Nephron (organoid): Measurements from ENCODE around the gene TTC13.
A peak's percentile ranks its signal among the peaks of the same experiment; 100 is the strongest.

Source experiments
- H3K27ac Mint-ChIP-seq, 3 experiments: 2 replicates each; pipeline ENCODE4 v1.8.0; 2020; ENCODE audit warnings: mixed read lengths in 3 of 3, mild to moderate bottlenecking in 2 of 3, moderate library complexity in 1 of 3
- H3K27me3 Mint-ChIP-seq: 2 replicates; pipeline ENCODE4 v1.8.0; 2021; ENCODE audit warnings: low read depth, mild to moderate bottlenecking, moderate library complexity, mixed read lengths
- H3K36me3 Mint-ChIP-seq: 2 replicates; pipeline ENCODE4 v1.8.0; 2020; ENCODE audit warnings: low read depth, mixed read lengths
- H3K4me1 Mint-ChIP-seq: 2 replicates; pipeline ENCODE4 v1.8.0; 2020; ENCODE audit warnings: mixed read lengths
- H3K4me3 Mint-ChIP-seq, 3 experiments: 2 replicates each; pipeline ENCODE4 v1.8.0; 2020; ENCODE audit warnings: mild to moderate bottlenecking in 3 of 3, mixed read lengths in 3 of 3, moderate library complexity in 2 of 3
- H3K9me3 Mint-ChIP-seq: 2 replicates; pipeline ENCODE4 v1.8.0; 2020; ENCODE audit warnings: mixed read lengths
- TF ChIP-seq, protein P1 (sequence below), 3 experiments: fragments of 200-600 bp; sonication (generic); IDR thresholded peaks; one replicate each; pipeline ENCODE4 v1.5.0; 2021; ENCODE audit warnings: antibody characterized with exemption in 3 of 3; ENCODE audit not compliant: unreplicated experiment in 3 of 3

The TTC13 gene

DNA sequence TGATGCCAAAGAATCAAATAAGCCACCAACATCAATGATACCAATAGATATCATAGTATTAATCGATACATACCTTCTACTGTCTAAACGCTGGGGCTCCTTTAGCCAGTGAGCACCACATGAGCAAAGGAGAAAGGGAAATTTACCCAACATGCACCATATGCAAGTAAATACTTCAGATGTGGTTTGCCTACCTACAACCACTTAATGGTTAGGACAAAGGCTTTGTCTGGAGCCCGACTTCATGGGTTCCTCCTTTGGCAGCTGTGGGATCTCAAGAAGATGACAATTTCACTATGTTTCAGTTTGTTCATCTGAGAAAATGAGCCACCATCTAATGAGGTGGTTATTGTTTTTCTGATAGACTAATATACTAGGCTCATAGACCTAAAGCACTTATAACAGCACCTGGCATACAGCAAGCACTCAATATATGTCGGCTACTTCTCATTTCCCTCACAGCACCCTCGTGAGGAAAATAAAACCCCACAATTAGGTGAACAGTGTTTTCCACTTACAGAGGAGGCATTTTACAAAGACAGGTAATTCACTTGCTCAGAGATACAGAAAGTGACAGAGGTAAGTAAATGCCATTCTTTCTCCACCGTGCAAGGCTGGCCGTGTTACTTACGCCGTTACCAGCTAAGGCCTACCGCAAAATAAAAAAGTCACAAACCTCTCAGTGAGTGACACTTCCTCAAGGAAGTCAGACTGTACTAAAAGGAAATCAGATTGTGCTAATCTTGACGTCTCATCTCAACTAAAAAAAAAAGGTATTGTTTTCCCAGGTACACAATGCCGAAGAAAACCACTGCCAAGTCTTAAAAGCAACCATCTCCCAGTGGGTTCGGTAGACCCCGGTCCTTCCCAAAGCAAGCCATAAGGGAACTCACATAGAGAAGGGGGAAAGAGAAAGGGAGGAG lies 1.6 kb downstream of the TTC13 start:
- Mint-ChIP-seq H3K4me3 (peak overlapping the region; percentile 88 to 96 (median 95)), H3K36me3 (no peaks in the 10 kb centered on the region), H3K27me3 (no peaks in the 10 kb centered on the region), H3K4me1 (peaks cover 33% of the 10 kb centered on the region), H3K9me3 (no peaks in the 10 kb centered on the region), H3K27ac (peak overlapping the region; percentile 82 to 88 (median 87))
- TF ChIP-seq, protein P1, sequence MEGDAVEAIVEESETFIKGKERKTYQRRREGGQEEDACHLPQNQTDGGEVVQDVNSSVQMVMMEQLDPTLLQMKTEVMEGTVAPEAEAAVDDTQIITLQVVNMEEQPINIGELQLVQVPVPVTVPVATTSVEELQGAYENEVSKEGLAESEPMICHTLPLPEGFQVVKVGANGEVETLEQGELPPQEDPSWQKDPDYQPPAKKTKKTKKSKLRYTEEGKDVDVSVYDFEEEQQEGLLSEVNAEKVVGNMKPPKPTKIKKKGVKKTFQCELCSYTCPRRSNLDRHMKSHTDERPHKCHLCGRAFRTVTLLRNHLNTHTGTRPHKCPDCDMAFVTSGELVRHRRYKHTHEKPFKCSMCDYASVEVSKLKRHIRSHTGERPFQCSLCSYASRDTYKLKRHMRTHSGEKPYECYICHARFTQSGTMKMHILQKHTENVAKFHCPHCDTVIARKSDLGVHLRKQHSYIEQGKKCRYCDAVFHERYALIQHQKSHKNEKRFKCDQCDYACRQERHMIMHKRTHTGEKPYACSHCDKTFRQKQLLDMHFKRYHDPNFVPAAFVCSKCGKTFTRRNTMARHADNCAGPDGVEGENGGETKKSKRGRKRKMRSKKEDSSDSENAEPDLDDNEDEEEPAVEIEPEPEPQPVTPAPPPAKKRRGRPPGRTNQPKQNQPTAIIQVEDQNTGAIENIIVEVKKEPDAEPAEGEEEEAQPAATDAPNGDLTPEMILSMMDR (IDR thresholded peaks at IDR 0.05; ENCODE audit: unreplicated experiment in 3 of 3): no peak

- H3K36me3 Mint-ChIP-seq: no peaks in the 10 kb centered on the region
- peaks cover 37% of the 10 kb centered on the region for H3K4me1 Mint-ChIP-seq
- TF ChIP-seq, protein P1 (IDR thresholded peaks at IDR 0.05; ENCODE audit: unreplicated experiment in 3 of 3): no peak
- peak overlapping the region; percentile 63 to 95 (median 81) for H3K4me3 Mint-ChIP-seq
- H3K27ac Mint-ChIP-seq: peak overlapping the region in 2 of 3 experiments; percentile 21 to 71
- no peaks in the 10 kb centered on the region for H3K9me3 Mint-ChIP-seq
- H3K27me3 Mint-ChIP-seq: no peaks in the 10 kb centered on the region
These were observed 2.3 kb downstream of the TTC13 start for GRCh38 chr1:230976360-230976759.

DNA sequence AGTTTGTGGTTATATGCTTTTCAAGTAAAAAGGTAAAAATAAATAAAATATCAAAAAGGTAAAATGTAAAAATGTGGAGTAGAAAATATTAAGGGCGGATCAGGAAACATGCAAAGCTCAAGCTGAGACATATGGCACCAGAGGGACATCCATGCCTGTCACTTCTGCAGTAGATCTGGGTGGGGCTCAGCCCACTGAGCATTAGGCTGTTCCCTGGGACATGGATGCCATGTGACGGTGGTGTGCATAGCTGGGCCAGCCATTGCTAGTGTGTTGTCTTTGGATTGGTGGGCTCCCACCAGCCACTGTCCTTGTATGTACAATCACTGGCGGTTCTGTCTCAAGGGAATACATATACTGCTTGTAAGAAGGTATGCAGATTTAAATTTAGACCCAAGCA lies 3.0 kb downstream of the TTC13 start:
- TF ChIP-seq, protein P1 (IDR thresholded peaks at IDR 0.05; ENCODE audit: unreplicated experiment in 3 of 3): no peak
- H3K27me3 Mint-ChIP-seq: no peaks in the 10 kb centered on the region
- no peaks in the 10 kb centered on the region for H3K36me3 Mint-ChIP-seq
- H3K4me1 Mint-ChIP-seq: peaks cover 37% of the 10 kb centered on the region
- no peaks in the 10 kb centered on the region for H3K9me3 Mint-ChIP-seq
- peak overlapping the region in 2 of 3 experiments; percentile 21 to 43 for H3K27ac Mint-ChIP-seq
- H3K4me3 Mint-ChIP-seq: peak overlapping the region in 2 of 3 experiments; percentile 12 to 95

- peaks cover 28% of the 10 kb centered on the region for H3K4me1 Mint-ChIP-seq
- no peaks in the 10 kb centered on the region for H3K36me3 Mint-ChIP-seq
- no peaks in the 10 kb centered on the region for H3K27me3 Mint-ChIP-seq
- TF ChIP-seq, protein P1 (IDR thresholded peaks at IDR 0.05; ENCODE audit: unreplicated experiment in 3 of 3): no peak
- H3K27ac Mint-ChIP-seq: no peak overlapping the region
- H3K9me3 Mint-ChIP-seq: no peaks in the 10 kb centered on the region
- no peak overlapping the region for H3K4me3 Mint-ChIP-seq
These were observed 5.8 kb downstream of the TTC13 start for GRCh38 chr1:230972855-230973271.

- TF ChIP-seq, protein P1 (IDR thresholded peaks at IDR 0.05; ENCODE audit: unreplicated experiment in 3 of 3): no peak
- H3K4me1 Mint-ChIP-seq: peaks cover 25% of the 10 kb centered on the region
- H3K27ac Mint-ChIP-seq: no peak overlapping the region
- no peaks in the 10 kb centered on the region for H3K9me3 Mint-ChIP-seq
- no peak overlapping the region for H3K4me3 Mint-ChIP-seq
- no peaks in the 10 kb centered on the region for H3K27me3 Mint-ChIP-seq
- no peaks in the 10 kb centered on the region for H3K36me3 Mint-ChIP-seq
These were observed 6.9 kb downstream of the TTC13 start for GRCh38 chr1:230971771-230972170.
